ENCODE measurements around the gene PSD. TPM values are rescaled to one million over a fixed set of nuclear protein-coding genes. Genes with fewer than 3 reads are reported as not detected.

The PSD gene
- total and polyA plus RNA-seq, 9 of the 15 experiments (the other 6 are each of a cell fraction or from before 2014, with no cell fraction given) = 0.11 to 1.7 (median 0.54) TPM; not detected in 2

DNA sequence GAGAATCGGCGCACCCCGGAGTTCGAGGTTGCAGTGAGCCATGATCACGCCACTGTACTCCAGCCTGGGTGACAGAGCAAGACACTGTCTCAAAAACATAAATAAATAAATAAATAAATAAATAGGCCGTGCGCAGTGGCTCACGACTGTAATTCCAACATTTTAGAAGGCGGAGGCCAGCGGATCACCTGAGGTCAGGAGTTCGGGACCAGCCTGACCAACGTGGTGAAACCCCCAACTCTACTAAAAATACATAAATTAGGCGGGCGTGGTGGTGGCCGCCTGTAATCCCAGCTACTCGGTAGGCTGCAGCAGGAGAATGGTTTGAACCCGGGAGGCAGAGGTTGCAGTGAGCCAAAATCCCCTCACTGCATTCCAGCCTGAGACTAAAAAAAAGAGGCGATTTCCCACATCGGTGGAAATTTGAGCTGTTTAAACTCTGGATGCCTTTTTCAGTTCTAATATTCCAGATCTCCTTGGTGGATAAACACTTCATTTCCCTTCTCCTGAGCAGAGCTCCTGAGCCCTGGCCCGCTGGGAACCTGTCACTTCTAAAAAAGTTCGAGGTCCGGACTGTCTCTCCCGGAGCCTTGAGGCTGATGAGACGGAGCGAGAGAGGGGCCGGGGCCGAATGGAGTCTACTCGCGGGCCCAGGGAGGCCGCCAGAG lies 25.0 kb downstream of the PSD start (continued):
- TF ChIP-seq, protein P1, sequence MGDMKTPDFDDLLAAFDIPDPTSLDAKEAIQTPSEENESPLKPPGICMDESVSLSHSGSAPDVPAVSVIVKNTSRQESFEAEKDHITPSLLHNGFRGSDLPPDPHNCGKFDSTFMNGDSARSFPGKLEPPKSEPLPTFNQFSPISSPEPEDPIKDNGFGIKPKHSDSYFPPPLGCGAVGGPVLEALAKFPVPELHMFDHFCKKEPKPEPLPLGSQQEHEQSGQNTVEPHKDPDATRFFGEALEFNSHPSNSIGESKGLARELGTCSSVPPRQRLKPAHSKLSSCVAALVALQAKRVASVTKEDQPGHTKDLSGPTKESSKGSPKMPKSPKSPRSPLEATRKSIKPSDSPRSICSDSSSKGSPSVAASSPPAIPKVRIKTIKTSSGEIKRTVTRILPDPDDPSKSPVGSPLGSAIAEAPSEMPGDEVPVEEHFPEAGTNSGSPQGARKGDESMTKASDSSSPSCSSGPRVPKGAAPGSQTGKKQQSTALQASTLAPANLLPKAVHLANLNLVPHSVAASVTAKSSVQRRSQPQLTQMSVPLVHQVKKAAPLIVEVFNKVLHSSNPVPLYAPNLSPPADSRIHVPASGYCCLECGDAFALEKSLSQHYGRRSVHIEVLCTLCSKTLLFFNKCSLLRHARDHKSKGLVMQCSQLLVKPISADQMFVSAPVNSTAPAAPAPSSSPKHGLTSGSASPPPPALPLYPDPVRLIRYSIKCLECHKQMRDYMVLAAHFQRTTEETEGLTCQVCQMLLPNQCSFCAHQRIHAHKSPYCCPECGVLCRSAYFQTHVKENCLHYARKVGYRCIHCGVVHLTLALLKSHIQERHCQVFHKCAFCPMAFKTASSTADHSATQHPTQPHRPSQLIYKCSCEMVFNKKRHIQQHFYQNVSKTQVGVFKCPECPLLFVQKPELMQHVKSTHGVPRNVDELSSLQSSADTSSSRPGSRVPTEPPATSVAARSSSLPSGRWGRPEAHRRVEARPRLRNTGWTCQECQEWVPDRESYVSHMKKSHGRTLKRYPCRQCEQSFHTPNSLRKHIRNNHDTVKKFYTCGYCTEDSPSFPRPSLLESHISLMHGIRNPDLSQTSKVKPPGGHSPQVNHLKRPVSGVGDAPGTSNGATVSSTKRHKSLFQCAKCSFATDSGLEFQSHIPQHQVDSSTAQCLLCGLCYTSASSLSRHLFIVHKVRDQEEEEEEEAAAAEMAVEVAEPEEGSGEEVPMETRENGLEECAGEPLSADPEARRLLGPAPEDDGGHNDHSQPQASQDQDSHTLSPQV (IDR thresholded peaks at IDR 0.05) = no peak
- TF ChIP-seq, protein P2, sequence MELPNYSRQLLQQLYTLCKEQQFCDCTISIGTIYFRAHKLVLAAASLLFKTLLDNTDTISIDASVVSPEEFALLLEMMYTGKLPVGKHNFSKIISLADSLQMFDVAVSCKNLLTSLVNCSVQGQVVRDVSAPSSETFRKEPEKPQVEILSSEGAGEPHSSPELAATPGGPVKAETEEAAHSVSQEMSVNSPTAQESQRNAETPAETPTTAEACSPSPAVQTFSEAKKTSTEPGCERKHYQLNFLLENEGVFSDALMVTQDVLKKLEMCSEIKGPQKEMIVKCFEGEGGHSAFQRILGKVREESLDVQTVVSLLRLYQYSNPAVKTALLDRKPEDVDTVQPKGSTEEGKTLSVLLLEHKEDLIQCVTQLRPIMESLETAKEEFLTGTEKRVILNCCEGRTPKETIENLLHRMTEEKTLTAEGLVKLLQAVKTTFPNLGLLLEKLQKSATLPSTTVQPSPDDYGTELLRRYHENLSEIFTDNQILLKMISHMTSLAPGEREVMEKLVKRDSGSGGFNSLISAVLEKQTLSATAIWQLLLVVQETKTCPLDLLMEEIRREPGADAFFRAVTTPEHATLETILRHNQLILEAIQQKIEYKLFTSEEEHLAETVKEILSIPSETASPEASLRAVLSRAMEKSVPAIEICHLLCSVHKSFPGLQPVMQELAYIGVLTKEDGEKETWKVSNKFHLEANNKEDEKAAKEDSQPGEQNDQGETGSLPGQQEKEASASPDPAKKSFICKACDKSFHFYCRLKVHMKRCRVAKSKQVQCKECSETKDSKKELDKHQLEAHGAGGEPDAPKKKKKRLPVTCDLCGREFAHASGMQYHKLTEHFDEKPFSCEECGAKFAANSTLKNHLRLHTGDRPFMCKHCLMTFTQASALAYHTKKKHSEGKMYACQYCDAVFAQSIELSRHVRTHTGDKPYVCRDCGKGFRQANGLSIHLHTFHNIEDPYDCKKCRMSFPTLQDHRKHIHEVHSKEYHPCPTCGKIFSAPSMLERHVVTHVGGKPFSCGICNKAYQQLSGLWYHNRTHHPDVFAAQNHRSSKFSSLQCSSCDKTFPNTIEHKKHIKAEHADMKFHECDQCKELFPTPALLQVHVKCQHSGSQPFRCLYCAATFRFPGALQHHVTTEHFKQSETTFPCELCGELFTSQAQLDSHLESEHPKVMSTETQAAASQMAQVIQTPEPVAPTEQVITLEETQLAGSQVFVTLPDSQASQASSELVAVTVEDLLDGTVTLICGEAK (IDR thresholded peaks at IDR 0.05) = no peak
- TF ChIP-seq, protein P2 (CRISPR knock-in tag; IDR thresholded peaks at IDR 0.05) = no peak
- TF ChIP-seq, protein P3, sequence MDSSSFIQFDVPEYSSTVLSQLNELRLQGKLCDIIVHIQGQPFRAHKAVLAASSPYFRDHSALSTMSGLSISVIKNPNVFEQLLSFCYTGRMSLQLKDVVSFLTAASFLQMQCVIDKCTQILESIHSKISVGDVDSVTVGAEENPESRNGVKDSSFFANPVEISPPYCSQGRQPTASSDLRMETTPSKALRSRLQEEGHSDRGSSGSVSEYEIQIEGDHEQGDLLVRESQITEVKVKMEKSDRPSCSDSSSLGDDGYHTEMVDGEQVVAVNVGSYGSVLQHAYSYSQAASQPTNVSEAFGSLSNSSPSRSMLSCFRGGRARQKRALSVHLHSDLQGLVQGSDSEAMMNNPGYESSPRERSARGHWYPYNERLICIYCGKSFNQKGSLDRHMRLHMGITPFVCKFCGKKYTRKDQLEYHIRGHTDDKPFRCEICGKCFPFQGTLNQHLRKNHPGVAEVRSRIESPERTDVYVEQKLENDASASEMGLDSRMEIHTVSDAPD (CRISPR knock-in tag; IDR thresholded peaks at IDR 0.05) = no peak
- no peak for TF ChIP-seq SIX5 (IDR thresholded peaks at IDR 0.05; ENCODE audit: borderline replicate concordance in 1 of 2, insufficient read depth in 1 of 2, low read depth in 1 of 2, low read length in 2 of 2)
- TF ChIP-seq, protein P4, sequence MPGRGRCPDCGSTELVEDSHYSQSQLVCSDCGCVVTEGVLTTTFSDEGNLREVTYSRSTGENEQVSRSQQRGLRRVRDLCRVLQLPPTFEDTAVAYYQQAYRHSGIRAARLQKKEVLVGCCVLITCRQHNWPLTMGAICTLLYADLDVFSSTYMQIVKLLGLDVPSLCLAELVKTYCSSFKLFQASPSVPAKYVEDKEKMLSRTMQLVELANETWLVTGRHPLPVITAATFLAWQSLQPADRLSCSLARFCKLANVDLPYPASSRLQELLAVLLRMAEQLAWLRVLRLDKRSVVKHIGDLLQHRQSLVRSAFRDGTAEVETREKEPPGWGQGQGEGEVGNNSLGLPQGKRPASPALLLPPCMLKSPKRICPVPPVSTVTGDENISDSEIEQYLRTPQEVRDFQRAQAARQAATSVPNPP (IDR thresholded peaks at IDR 0.05; ENCODE audit: borderline replicate concordance, insufficient read depth, insufficient read length) = no peak
